Stimulated activated CD4-positive, alpha-beta T cell treated with anti-CD3 and anti-CD28 coated beads, TNF-alpha, amount 100 ng/mL, for 4 hours (primary cell): ENCODE data around the gene IQCE.

Source experiments
- DNase-seq, 3 experiments: peaks; one replicate each; pipeline ENCODE4 v3.0.0-alpha.2; 2020; ENCODE audit warnings: low read depth in 3 of 3

Gene IQCE

GRCh38 chr7:2646680-2647571, 88.1 kb downstream of the IQCE start:
- DNase-seq, result no peak

- no peak for DNase-seq
Measured at GRCh38 chr7:2647594-2648172, 88.9 kb downstream of the IQCE start.

DNA sequence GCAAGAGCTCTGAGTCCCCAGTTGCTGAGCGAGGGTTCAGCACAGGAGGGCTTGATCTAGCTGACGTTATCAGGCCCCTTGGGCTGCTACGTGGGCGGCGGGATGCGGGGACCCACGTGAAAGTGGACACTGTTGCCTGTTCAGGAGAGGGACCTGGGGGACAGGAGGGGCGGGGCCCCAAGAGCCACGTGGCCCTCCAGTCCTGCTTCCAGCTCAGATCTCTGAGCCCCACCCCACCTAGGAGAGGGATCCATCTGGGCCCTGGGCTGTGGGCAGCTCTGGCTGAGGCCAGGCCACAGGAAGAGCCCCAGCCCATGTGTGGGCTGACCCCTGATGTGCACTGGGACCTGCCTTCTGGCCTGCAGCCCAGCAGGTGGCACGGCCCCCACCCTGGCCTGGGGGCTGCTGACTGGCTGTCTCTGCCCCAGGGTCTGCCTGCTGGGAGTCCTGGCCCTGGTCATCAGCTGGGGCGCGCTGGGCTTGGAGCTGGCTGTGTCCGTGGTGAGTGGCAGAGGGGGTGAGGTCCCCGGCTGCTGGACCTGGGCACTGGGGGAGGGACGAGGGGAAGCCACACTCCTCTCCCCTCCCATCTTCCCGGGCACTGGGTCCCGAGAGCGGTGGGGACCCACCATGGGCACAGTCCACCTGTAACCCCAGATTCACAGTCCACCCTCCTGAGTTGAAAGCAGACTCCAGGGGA, 90.5 kb downstream of the IQCE start:
- DNase-seq, result no peak

- DNase-seq, result no peak
Measured at GRCh38 chr7:2649991-2650390, 91.2 kb downstream of the IQCE start.

GRCh38 chr7:2650451-2650850, 91.7 kb downstream of the IQCE start:
- DNase-seq, result no peak

GRCh38 chr7:2651336-2651735, 92.6 kb downstream of the IQCE start:
- no peak for DNase-seq

DNA sequence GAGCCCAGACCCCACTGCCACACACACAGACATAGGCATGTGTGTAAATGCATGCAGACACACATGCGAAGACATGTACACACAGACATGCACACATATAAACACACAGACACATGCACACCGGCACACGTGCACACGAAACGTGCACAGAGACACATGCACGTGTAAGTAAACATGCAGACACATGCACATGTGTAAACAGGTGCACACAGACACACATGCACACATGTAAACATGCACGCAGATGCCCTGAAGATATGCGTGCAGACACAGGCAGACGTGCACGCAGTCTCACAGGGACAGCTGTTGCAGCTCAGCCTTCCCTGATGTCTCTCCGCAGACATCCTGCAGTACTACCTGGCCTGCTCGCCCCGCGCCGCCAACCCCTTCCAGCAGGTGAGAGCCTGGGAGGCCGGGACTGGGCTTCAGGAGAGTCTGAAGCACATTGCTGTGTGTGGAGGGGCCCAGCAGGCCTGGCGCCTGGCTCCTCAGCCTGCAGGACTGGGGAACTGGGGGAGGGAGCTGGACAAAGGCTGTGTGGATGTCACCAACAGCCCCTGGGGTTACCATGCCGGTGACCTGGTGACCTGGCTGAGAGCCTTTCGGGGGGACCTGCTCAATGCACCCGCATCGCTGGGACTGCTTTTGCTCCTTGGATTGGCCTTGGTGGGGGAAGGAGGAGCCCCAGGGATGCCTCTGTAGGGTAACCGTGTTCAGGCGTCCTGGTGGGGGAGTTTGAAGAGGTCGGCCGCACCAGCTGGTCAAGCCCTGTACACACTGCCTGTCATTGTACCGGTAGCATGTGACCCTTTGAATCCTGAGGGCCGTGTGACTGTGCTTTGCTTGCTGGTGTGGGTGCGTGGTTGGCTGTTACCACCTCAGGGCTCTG, 93.3 kb downstream of the IQCE start:
- no peak for DNase-seq

- DNase-seq, result no peak
Measured at GRCh38 chr7:2652736-2653060, 93.9 kb downstream of the IQCE start.

DNA sequence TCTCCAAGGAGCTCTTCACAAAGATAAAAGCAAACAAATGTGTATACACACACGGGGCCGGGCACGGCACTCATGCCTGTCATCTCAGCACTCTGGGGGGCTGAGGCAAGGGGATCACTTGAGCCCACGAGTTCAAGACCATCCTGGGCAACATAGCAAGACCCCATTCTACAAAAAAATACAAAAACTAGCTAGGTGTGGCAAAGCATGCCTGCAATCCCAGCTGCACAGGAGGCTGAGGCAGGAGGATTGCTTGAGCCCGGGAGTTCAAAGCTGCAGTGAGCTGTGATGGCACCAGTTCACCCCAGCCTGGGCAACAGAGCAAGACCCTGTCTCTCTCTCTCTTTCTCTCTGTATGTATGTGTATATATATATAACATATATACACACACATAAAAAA, 95.3 kb downstream of the IQCE start:
- no peak for DNase-seq

DNA sequence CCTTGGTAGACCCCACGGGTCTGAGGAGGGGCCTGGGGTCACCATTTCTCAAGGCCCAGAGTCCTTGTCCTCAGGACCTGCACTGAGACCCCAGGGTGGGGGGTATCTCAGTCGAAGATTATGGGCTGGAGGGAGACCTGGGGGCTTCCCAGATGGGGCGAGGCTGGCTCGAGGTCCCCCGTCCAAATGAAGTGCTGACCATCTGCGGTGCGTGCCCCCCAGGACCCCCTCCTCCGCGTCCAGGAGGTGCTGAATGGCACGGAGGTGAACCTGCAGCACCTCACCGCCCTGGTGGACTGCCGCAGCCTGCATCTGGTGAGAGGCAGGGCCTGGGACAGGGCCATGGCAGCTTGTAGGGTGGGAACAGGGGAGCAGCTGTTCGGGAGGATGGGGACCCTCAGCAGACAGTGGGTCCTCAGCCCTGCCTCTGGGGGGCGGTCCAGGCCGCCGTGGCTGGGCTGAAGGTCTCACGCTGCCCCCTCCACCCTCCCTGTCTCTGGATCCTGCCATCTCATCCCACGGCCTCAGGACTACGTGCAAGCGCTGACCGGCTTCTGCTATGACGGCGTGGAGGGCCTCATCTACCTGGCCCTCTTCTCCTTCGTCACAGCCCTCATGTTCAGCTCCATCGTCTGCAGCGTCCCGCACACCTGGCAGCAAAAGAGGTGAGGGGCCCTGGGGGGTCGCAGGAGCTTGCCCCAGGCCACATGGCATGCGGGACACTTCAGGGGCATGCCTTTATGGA, 97.3 kb downstream of the IQCE start:
- DNase-seq, result no peak

- no peak for DNase-seq
Measured at GRCh38 chr7:2657208-2657607, 98.4 kb downstream of the IQCE start.

DNA sequence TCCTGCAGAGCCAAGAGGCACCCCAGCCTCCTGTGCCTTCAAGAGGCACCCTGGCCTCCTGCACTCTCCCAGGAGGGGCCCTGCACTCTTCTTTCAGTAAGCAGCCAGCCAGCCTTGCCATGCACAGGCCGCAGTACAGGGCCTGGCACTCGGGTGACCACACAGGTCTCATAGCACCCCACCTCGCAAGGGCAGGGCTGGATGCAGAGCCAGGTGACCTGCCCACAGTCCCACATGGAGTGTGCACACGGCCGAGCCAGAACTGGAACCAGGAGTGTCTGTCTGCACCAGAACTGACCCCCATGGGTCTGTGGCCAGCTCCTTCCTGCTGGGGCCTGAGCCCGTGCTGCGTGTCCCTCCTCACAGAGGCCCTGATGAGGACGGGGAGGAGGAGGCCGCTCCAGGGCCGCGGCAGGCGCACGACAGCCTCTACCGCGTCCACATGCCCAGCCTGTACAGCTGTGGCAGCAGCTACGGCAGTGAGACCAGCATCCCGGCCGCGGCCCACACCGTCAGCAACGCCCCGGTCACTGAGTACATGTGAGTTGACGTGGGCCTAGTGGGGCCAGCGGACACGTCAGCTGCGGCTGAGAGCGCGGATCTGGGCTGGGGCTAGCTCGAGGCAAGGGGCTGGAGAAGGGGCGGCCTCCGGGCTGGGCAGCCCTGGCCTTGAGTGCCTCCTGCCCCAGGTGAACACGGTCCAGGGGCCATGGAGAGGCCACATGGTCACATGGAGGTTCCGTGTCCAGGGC, 99.3 kb downstream of the IQCE start:
- no peak for DNase-seq

- no peak for DNase-seq
Measured at GRCh38 chr7:2658941-2659340, 100.2 kb downstream of the IQCE start.

GRCh38 chr7:2659556-2660358, 101.0 kb downstream of the IQCE start:
- no peak for DNase-seq

DNA sequence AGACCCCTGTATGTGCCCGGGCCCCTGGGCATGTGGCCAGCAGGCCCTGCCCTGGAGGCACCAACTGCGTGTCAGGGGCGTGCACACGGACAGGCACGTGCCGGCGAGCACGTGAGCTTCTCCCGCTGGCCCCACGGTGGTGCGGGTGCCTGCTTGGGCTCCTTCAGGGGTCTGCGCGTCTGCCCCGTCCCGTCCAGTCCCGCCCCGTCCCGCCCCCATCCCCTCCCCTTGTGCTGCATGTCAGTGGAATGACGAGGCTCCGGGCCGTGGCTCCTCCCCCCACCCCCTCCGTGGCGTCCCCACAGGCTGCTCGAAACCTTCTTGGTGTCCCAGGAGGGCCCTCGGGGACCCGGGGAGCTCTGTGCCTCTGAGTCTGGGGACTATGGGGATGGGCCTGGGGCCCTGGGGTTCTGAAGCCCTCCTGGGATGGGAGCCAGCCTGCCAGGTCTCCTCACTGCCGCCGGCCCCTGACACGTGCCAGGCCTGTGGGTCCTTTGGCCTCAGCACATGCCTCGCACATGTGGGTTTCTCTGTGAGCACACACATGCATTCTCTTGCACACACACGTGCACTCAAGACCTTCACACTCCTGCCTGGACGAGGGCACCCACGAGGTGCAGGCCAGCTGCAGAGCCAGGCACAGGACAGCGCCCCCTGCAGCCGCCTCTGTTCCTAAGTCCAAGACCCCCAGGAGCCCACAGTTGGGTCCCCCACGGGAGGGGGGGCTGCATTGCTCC, 101.7 kb downstream of the IQCE start:
- DNase-seq, result no peak

- no peak for DNase-seq
Measured at GRCh38 chr7:2661096-2661449, 102.3 kb downstream of the IQCE start.

GRCh38 chr7:2661602-2662272, 103.0 kb downstream of the IQCE start:
- no peak for DNase-seq
